Measurements from ENCODE around the gene DNAJC18.
"Not testable (repeated sequence)": the region's sequence is repeated elsewhere in the genome, so short reads cannot be mapped to it uniquely, and the experiment has no call there.

DNAJC18 gene

GRCh38 chr5:139439013-139439903 is at the start of gene DNAJC18:
Gene DNAJC18, minus strand, starts transcription at chr5:139439525. Its CDS starts 80 bp downstream, at chr5:139439445.
- peak; percentile 76 to 87 (median 83) for DNase-seq (ENCODE audit: low read depth in 3 of 3)

GRCh38 chr5:139488260-139488659 is 48.9 kb upstream of the DNAJC18 start:
- no peak for DNase-seq (ENCODE audit: low read depth in 3 of 3)

GRCh38 chr5:139486201-139486600 is 46.9 kb upstream of the DNAJC18 start:
- DNase-seq (ENCODE audit: low read depth in 3 of 3) = no peak

- not testable (repeated sequence) for DNase-seq (ENCODE audit: low read depth in 3 of 3)
These were observed 43.5 kb upstream of the DNAJC18 start for GRCh38 chr5:139482890-139483208.

- no peak for DNase-seq (ENCODE audit: low read depth in 3 of 3)
These were observed 42.9 kb upstream of the DNAJC18 start, which contains the start of gene STING1 for GRCh38 chr5:139482050-139482889. Gene STING1, minus strand, starts transcription at chr5:139482758. Its CDS starts 1,054 bp downstream, at chr5:139481704.

- DNase-seq (ENCODE audit: low read depth in 3 of 3) = no peak
These were observed 42.3 kb upstream of the DNAJC18 start for GRCh38 chr5:139481580-139482049.

GRCh38 chr5:139481122-139481533 is 41.8 kb upstream of the DNAJC18 start:
- DNase-seq (ENCODE audit: low read depth in 3 of 3) = no peak

- not testable (repeated sequence) for DNase-seq (ENCODE audit: low read depth in 3 of 3)
These were observed 40.4 kb upstream of the DNAJC18 start for GRCh38 chr5:139479729-139480128.

GRCh38 chr5:139478657-139479423 is 39.5 kb upstream of the DNAJC18 start:
- DNase-seq (ENCODE audit: low read depth in 3 of 3) = not testable (repeated sequence)

GRCh38 chr5:139475865-139476617 is 36.7 kb upstream of the DNAJC18 start:
- no peak for DNase-seq (ENCODE audit: low read depth in 3 of 3)

GRCh38 chr5:139474890-139475791 is 35.8 kb upstream of the DNAJC18 start:
- DNase-seq (ENCODE audit: low read depth in 3 of 3) = no peak

- DNase-seq (ENCODE audit: low read depth in 3 of 3) = no peak
These were observed 34.2 kb upstream of the DNAJC18 start for GRCh38 chr5:139473565-139473964.

GRCh38 chr5:139473105-139473504 is 33.8 kb upstream of the DNAJC18 start:
- no peak for DNase-seq (ENCODE audit: low read depth in 3 of 3)

GRCh38 chr5:139472386-139473030 is 33.2 kb upstream of the DNAJC18 start:
- no peak for DNase-seq (ENCODE audit: low read depth in 3 of 3)

GRCh38 chr5:139470821-139471300 is 31.5 kb upstream of the DNAJC18 start, which contains the start of gene SMIM33:
Gene SMIM33, plus strand, starts transcription at chr5:139471004. Its CDS starts 118 bp downstream, at chr5:139471122.
- peak in 1 of 3 experiments; percentile 26 for DNase-seq (ENCODE audit: low read depth in 3 of 3)

GRCh38 chr5:139468421-139468931 is 29.2 kb upstream of the DNAJC18 start:
- no peak for DNase-seq (ENCODE audit: low read depth in 3 of 3)

GRCh38 chr5:139462586-139463276 is 23.4 kb upstream of the DNAJC18 start, which contains the start of gene ECSCR:
Gene ECSCR, minus strand, starts transcription at chr5:139462743. Its CDS starts 73 bp downstream, at chr5:139462670.
- no peak for DNase-seq (ENCODE audit: low read depth in 3 of 3)

GRCh38 chr5:139461698-139462097 is 22.4 kb upstream of the DNAJC18 start:
- no peak for DNase-seq (ENCODE audit: low read depth in 3 of 3)
